ENCODE measurements around the gene GSTO1.

DNA sequence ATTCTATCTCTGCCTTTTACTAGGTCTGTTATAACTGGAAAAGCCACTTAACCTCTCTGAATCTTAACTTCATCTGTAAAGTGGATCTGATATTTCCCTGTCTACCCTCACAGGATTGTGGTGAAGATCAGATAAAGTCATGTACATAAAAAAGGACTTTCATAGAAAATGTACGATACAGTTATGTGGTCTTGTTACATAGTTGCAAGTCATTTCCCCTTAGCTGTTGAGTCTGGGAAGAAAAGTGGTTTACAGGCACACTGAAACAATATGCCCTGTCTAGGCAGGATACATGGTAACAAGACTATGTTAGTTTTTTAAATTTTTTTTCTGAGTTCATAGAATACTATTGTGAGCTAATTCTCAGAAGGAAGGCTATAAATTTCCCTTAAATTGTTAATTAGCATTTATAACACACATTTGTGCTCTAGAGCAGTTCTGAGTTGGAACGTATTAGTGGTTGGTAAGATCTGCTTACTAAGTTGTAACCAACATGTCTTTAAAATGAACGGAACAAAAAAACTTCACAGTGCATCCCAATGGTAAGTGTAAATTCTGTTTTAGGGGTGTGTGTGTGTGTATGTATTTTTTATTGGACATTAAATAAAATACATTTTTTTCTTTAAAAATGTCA, 7.1 kb upstream of the GSTO1 start:
- TF ChIP-seq POLR2AphosphoS5 (IDR thresholded peaks at IDR 0.05; ENCODE audit: borderline replicate concordance, low read depth, low read length): no peak
- no peak for TF ChIP-seq EZH2 (IDR thresholded peaks at IDR 0.05)

Measured in SK-N-MC (cell line).